ENCODE data around the gene AQR.
"Not testable (repeated sequence)": the region's sequence is repeated elsewhere in the genome, so short reads cannot be mapped to it uniquely, and the experiment has no call there.

Gene AQR

DNA sequence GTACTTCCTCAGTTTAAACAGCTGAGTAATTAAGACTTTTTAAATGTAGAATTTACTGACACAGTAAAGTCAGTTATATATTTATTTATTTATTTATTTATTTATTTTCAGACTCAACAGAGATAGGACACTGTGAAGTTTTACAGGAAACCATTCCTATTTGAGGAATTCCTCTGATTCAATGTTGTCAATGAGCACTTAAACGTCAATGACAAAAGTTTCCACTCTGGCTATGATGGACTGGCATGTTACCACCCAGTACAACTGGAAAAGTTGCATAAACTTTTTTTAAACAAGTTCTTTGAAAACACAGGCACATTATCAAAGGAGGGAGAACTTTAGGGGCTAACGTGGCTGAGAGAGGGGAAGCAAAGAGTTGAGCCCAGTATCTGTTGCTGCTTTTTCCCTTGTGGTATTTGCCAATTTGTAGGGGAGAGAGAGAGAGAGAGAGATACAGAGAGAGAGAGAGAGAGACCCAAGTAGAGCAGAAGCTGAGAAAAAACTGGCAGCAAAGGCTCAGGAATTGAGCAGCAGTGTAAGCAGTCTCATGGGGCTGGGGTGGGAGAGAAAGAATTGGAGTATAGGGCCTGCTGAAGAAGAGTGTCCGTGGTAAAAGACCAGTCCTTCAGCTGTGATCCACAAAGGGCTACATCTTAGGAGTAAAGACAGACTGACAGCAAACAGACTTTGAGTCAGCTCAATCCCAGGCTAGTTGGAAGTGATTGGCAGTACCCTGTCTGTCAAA lies 155.9 kb downstream of the AQR start:
- no peak for DNase-seq (ENCODE audit: extremely low read depth, insufficient read length)
- Histone ChIP-seq H3K36me3 (ENCODE audit: control insufficient read depth, insufficient read depth, low read length) (no peaks in the 10 kb centered on the region), H3K4me3 (replicated peaks; ENCODE audit: low read depth, low read length) (no peak overlapping the region), H3K27me3 (replicated peaks; ENCODE audit: control insufficient read depth, insufficient read depth, low read length) (no peaks in the 10 kb centered on the region)
- TF ChIP-seq, protein P1, sequence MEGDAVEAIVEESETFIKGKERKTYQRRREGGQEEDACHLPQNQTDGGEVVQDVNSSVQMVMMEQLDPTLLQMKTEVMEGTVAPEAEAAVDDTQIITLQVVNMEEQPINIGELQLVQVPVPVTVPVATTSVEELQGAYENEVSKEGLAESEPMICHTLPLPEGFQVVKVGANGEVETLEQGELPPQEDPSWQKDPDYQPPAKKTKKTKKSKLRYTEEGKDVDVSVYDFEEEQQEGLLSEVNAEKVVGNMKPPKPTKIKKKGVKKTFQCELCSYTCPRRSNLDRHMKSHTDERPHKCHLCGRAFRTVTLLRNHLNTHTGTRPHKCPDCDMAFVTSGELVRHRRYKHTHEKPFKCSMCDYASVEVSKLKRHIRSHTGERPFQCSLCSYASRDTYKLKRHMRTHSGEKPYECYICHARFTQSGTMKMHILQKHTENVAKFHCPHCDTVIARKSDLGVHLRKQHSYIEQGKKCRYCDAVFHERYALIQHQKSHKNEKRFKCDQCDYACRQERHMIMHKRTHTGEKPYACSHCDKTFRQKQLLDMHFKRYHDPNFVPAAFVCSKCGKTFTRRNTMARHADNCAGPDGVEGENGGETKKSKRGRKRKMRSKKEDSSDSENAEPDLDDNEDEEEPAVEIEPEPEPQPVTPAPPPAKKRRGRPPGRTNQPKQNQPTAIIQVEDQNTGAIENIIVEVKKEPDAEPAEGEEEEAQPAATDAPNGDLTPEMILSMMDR (IDR thresholded peaks at IDR 0.05; ENCODE audit: insufficient read depth, low read length, poor library complexity, severe bottlenecking), result no peak

DNA sequence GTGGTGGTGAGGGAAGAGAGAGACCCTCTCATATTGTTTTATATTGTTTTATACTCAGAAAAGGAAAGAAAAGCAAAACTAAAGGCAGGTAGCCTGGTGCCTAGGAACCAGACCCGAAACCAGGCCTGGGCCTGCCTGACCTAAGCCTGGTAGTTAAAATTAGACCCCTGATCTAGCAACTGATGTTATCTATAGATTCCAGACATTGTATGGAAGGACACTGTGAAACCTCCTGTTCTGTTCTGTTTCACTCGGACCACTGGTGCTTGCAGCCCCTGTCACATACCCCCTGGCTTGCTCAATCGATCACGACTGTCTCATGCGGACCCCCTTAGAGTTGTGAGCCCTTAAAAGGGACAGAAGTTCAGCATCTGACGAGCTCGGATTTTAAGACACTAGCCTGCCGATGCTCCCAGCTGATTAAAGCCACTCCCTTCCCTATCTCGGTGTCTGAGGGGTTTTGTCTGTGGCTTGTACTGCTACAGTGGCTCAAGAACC lies 156.6 kb downstream of the AQR start:
- not testable (repeated sequence) for H3K36me3 ChIP-seq (ENCODE audit: control insufficient read depth, insufficient read depth, low read length); DNase-seq (ENCODE audit: extremely low read depth, insufficient read length); H3K27me3 ChIP-seq (replicated peaks; ENCODE audit: control insufficient read depth, insufficient read depth, low read length); H3K4me3 ChIP-seq (replicated peaks; ENCODE audit: low read depth, low read length)

DNA sequence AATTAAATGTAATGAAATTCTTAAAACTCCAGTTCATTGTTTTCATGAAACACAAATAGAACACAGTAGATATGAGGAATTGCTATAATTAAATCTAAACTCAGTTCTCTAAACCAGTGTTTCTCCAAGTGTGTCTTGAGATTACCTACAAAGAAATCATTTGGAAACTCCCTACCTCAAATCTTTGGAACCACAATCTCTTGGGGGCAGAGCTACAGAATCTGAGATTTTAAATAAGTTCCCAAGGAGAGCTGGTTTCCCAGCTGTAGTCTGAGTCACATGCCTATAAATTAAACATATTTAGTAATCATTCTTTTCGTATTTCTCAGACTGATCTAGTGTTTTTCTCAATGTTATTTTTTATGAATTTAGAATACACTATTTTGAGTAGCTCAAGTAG lies 157.2 kb downstream of the AQR start:
- no peak overlapping the region for H3K4me3 ChIP-seq (replicated peaks; ENCODE audit: low read depth, low read length)

DNA sequence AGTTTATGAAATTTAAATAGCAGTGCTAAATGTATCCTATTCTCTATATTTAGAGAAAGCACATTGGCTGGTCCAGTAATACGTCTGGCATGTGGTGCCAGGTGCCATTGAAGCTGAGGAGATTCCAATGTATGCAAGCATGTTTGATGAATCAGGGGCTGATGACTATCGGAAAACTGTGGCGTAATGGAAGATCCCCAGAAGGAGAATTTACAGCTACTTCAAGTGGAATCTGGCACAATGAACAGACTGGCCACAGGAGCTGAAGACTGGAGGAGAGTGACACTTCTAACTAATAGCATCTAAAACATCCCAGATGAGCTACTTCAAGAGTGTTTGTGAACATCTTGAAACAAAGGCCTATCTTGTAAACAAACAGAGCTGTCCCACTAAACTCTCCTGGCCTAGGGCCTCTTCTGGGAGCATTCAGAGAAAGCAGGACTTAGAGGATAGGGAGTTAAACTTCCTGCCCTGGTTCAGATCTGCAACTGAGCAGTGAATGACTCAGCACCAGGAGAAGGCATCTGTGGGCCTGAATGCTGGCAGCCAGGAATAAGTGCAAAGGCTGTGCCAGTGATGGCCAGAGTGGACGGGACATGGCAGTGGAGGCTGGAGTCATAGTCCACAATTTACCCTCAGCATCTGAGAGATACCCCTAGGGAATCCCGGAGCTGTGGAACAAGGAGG lies 159.0 kb downstream of the AQR start:
- Histone ChIP-seq H3K27me3 (replicated peaks; ENCODE audit: control insufficient read depth, insufficient read depth, low read length) (no peaks in the 10 kb centered on the region), H3K4me3 (replicated peaks; ENCODE audit: low read depth, low read length) (no peak overlapping the region), H3K36me3 (ENCODE audit: control insufficient read depth, insufficient read depth, low read length) (no peaks in the 10 kb centered on the region)
- TF ChIP-seq, protein P1 (IDR thresholded peaks at IDR 0.05; ENCODE audit: insufficient read depth, low read length, poor library complexity, severe bottlenecking), result no peak
- no peak for DNase-seq (ENCODE audit: extremely low read depth, insufficient read length)

More for the DNA sequence above, 157.2 kb downstream of the AQR start:
- H3K36me3 ChIP-seq (ENCODE audit: control insufficient read depth, insufficient read depth, low read length), result no peaks in the 10 kb centered on the region
- no peak for DNase-seq (ENCODE audit: extremely low read depth, insufficient read length)
- no peaks in the 10 kb centered on the region for H3K27me3 ChIP-seq (replicated peaks; ENCODE audit: control insufficient read depth, insufficient read depth, low read length)
- TF ChIP-seq, protein P1 (IDR thresholded peaks at IDR 0.05; ENCODE audit: insufficient read depth, low read length, poor library complexity, severe bottlenecking), result no peak

DNA sequence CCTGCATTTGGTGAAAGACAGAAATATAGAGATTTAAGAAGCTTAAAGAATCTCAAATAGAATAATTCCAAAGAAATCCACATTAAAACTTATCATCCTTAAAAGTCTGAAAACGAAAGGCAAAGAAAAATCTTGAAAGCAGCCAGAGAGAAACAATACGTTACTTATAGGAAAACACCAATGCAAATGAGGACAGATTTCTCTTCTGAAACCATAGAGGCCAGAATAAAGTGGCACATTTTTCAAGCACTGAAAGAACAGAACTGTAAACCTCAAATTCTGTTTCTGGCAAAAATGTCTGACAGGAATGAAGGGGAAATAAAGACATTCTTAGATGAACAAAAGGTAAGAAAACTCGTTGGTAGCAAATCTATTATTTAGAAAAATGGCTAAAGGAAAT lies 160.4 kb downstream of the AQR start:
- H3K4me3 ChIP-seq (replicated peaks; ENCODE audit: low read depth, low read length), result no peak overlapping the region
- H3K27me3 ChIP-seq (replicated peaks; ENCODE audit: control insufficient read depth, insufficient read depth, low read length), result no peaks in the 10 kb centered on the region
- H3K36me3 ChIP-seq (ENCODE audit: control insufficient read depth, insufficient read depth, low read length), result no peaks in the 10 kb centered on the region
- TF ChIP-seq, protein P1 (IDR thresholded peaks at IDR 0.05; ENCODE audit: insufficient read depth, low read length, poor library complexity, severe bottlenecking), result no peak
- no peak for DNase-seq (ENCODE audit: extremely low read depth, insufficient read length)

DNA sequence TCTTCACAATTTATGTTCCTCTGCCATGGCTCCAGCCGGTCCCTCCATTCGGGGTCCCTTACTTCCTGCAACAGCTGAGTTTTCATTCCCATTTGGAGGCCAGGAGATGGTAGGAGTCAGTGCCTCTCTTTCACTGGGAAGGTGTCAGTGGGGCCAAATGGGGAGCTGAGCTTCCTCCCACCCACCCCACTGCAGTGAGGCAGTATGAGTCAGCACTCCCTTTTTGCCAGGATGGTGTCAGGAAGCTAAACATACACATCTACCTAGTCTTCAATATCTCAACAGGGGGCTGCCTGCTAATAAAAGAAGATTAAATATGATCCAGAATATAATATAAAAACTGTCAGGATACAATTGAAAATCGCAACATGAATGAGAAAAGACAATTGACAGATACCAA lies 161.5 kb downstream of the AQR start:
- Histone ChIP-seq H3K27me3 (replicated peaks; ENCODE audit: control insufficient read depth, insufficient read depth, low read length) (no peaks in the 10 kb centered on the region), H3K36me3 (ENCODE audit: control insufficient read depth, insufficient read depth, low read length) (no peaks in the 10 kb centered on the region), H3K4me3 (replicated peaks; ENCODE audit: low read depth, low read length) (no peak overlapping the region)
- TF ChIP-seq, protein P1 (IDR thresholded peaks at IDR 0.05; ENCODE audit: insufficient read depth, low read length, poor library complexity, severe bottlenecking), result no peak
- no peak for DNase-seq (ENCODE audit: extremely low read depth, insufficient read length)

DNA sequence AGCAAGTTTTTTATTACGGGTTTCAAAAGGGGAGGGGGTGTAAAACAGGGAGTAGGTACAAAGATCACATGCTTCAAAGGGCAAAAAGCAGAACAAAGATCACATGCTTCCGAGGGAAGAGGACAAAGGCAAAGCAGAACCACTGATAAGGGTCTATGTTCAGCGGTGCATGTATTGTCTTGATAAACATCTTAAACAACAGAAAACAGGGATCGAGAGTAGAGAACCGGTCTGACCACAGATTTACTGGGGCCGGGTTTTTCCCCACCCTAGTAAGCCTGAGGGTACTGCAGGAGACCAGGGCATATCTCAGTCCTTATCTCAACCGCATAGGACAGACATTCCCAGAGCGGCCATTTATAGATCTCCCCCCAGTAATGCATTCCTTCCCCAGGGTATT lies 162.3 kb downstream of the AQR start:
- not testable (repeated sequence) for H3K27me3 ChIP-seq (replicated peaks; ENCODE audit: control insufficient read depth, insufficient read depth, low read length); H3K4me3 ChIP-seq (replicated peaks; ENCODE audit: low read depth, low read length); H3K36me3 ChIP-seq (ENCODE audit: control insufficient read depth, insufficient read depth, low read length); DNase-seq (ENCODE audit: extremely low read depth, insufficient read length)
